ENCODE data around the gene SCO1.

SCO1 gene

GRCh38 chr17:10697092-10698081 lies at the start of gene SCO1, which contains the start of gene ADPRM:
SCO1 (minus strand) TSS chr17:10697533; CDS start chr17:10697507, 26 bp downstream.
ADPRM (plus strand) TSS chr17:10697594; CDS start chr17:10704927, 7,333 bp downstream.
- peak; percentile 85 for DNase-seq (ENCODE audit: low read depth)
- H3K4me3 ChIP-seq (ENCODE audit: low read depth, low read length) = peak within 1 kb of the TSS; percentile 83
- peak; percentile 51 for TF ChIP-seq CTCF (IDR thresholded peaks at IDR 0.05; ENCODE audit: control insufficient read depth, extremely low read depth, insufficient read depth)

- H3K4me3 ChIP-seq (ENCODE audit: low read depth, low read length) = no peak overlapping the region
- no peak for TF ChIP-seq CTCF (IDR thresholded peaks at IDR 0.05; ENCODE audit: control insufficient read depth, extremely low read depth, insufficient read depth)
- no peak for DNase-seq (ENCODE audit: low read depth)
Measured at GRCh38 chr17:10745231-10745630, 47.9 kb upstream of the SCO1 start.

GRCh38 chr17:10744501-10745000 lies 47.2 kb upstream of the SCO1 start:
- H3K4me3 ChIP-seq (ENCODE audit: low read depth, low read length) = no peak overlapping the region
- TF ChIP-seq CTCF (IDR thresholded peaks at IDR 0.05; ENCODE audit: control insufficient read depth, extremely low read depth, insufficient read depth) = no peak
- DNase-seq (ENCODE audit: low read depth) = no peak

GRCh38 chr17:10743316-10744009 lies 46.1 kb upstream of the SCO1 start:
- H3K4me3 ChIP-seq (ENCODE audit: low read depth, low read length) = no peak overlapping the region
- no peak for DNase-seq (ENCODE audit: low read depth)
- no peak for TF ChIP-seq CTCF (IDR thresholded peaks at IDR 0.05; ENCODE audit: control insufficient read depth, extremely low read depth, insufficient read depth)

GRCh38 chr17:10742431-10742830 lies 45.1 kb upstream of the SCO1 start:
- no peak for TF ChIP-seq CTCF (IDR thresholded peaks at IDR 0.05; ENCODE audit: control insufficient read depth, extremely low read depth, insufficient read depth)
- no peak overlapping the region for H3K4me3 ChIP-seq (ENCODE audit: low read depth, low read length)
- no peak for DNase-seq (ENCODE audit: low read depth)

- H3K4me3 ChIP-seq (ENCODE audit: low read depth, low read length) = no peak overlapping the region
- no peak for TF ChIP-seq CTCF (IDR thresholded peaks at IDR 0.05; ENCODE audit: control insufficient read depth, extremely low read depth, insufficient read depth)
- no peak for DNase-seq (ENCODE audit: low read depth)
Measured at GRCh38 chr17:10741416-10742135, 44.2 kb upstream of the SCO1 start.

Data from LNCaP clone FGC (cell line).